NT2/D1 (cell line): Measurements from ENCODE around the gene CD58.
"Not testable (repeated sequence)": the region's sequence is repeated elsewhere in the genome, so short reads cannot be mapped to it uniquely, and the experiment has no call there.

Source experiments
- DNase-seq: peaks from one replicate; pipeline ENCODE4 v3.0.0-alpha.2; 2011; ENCODE audit warnings: low read depth, low spot score
- H3K27me3 ChIP-seq: 2 replicates; pipeline ENCODE4 v1.6.0; 2011; ENCODE audit warnings: mild to moderate bottlenecking; ENCODE audit not compliant: insufficient read length, insufficient read depth
- H3K36me3 ChIP-seq: 2 replicates; pipeline ENCODE4 v1.6.1; 2011; ENCODE audit warnings: mild to moderate bottlenecking, low read length, mixed read lengths; ENCODE audit not compliant: insufficient read depth, insufficient read length
- H3K4me1 ChIP-seq: 2 replicates; pipeline ENCODE4 v1.5.1; 2011; ENCODE audit not compliant: insufficient read depth, insufficient read length
- H3K4me3 ChIP-seq: 2 replicates; pipeline ENCODE4 v1.5.1; 2011; ENCODE audit warnings: low read depth; ENCODE audit not compliant: insufficient read length
- H3K9ac ChIP-seq: 2 replicates; pipeline ENCODE4 v1.6.0; 2011; ENCODE audit warnings: low read depth; ENCODE audit not compliant: insufficient read length
- H3K9me3 ChIP-seq: 2 replicates; pipeline ENCODE4 v1.5.1; 2011; ENCODE audit warnings: mild to moderate bottlenecking, low read length; ENCODE audit not compliant: insufficient read depth
- SUZ12 ChIP-seq: IDR thresholded peaks from 2 replicates; pipeline ENCODE4 v1.6.1; 2011; ENCODE audit not compliant: insufficient read length, insufficient read depth; ENCODE audit errors: extremely low read depth
- YY1 ChIP-seq: IDR thresholded peaks from 2 replicates; pipeline ENCODE4 v1.6.1; 2011; ENCODE audit not compliant: insufficient read length, insufficient read depth
- ZNF274 ChIP-seq: IDR thresholded peaks from 2 replicates; pipeline ENCODE4 v1.6.1; 2011; ENCODE audit warnings: mild to moderate bottlenecking, low read depth, low read length

CD58 gene

DNA sequence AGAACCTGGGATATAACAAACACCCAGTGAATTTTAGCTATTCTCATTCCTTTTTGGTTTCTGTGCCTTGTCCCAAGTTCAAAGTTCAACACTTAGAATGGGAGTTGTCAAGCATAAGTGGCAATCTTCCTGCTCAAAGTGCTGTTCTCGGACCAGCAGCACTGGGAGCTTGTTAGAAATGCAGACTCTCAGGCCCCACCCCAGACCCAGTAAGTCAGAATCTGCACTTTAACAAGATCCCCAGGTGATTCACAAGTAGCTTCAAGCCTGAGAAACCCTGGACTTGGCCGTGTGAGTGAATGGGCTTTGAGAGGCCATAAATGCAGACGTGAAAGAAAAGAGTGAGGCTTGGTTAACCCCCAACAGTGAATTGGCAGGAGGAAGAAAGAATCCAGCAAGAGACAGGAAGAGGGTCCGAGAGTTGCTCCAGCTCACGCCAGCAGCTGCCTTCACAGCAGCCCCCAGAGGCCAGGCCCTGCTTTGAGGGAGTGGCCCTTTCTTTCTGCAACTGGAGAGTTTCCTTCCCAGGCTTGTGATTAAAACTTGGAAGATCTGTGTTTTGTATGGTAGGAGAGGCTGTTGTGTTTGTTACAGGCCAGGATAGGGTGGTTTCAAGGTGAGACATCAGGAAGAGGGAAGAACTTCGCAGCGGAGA, 21.3 kb upstream of the CD58 start:
- not testable (repeated sequence) for DNase-seq, H3K27me3 ChIP-seq, H3K4me1 ChIP-seq, H3K9me3 ChIP-seq, H3K9ac ChIP-seq, H3K4me3 ChIP-seq
- peaks cover 13% of the 10 kb centered on the region for H3K36me3 ChIP-seq

DNA sequence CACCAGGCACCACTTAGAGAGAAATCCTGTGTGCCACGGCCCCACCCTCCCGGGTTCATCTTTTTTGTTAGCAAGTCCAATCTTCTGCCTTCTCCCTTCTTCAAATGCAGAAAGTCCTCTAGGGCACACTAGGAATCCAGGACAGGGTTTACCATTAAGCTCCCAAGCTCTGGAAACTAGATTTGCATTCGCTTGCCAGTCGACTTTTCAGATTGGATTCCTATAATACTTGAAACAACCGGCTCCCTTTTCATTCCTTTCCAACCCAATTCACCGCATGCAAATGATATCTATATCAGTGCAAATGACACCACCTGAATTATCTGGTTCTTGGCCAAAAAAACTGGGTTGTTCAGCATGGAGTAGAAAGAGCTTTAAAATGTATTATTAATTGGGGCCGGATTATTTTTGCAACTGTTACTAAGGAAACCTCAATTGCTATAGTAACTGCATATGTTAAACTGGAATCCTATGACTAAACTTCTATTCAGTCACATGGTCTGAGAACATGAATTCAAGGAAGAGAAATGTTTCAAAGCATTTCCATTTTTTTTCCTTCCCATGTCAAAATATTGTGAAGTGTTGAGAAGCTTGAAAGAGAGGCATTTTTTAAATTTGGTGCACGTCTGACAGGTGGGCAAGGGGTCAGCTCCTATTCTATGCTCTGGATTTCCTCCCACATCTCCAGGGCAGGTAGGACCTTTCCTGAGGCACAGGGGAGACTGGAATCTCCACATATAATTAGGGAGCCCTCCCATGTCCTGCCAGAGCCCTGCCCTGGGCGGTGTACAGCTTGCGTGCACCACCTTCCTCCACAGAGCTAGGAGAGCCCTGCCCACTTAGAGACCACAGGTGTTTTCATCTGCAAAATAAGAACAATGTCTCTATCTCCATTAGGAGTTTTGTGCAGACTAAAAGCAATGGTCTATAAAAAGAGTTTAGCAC, 20.5 kb upstream of the CD58 start:
- H3K27me3 ChIP-seq, H3K9ac ChIP-seq, H3K4me3 ChIP-seq, H3K4me1 ChIP-seq, DNase-seq, H3K9me3 ChIP-seq: not testable (repeated sequence)
- H3K36me3 ChIP-seq: peaks cover 13% of the 10 kb centered on the region

DNA sequence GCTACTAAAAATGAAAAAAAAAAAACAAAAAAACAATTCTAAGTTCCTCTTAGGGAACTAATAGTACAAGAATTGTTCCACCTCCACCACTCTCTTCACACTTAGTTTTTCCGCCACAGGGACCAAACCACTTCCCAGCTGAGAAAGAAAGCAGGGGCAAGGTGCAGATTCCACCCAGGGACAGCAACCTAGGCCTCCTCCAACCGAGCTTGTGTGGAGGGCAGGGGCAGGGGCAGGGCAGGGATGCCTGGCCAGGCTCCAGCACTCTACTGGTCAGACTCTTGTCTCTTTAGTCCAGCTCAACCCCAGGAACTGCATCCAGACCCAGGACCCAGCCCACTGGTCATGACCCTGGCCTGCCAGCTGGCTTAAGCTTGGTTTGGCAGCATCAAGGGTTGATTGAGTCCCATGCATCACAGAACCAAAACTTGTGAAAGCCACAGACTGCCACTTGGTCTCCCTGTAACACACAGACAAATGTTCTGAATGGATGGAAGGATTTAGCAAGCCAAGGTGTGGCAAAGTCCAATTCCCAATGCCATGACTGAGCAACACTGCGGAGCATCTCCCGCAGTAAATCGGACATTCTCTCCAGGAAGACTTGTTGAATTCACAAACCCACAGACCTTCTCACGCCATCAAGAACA, 19.7 kb upstream of the CD58 start:
- not testable (repeated sequence) for DNase-seq, H3K9me3 ChIP-seq, H3K4me1 ChIP-seq, H3K27me3 ChIP-seq, H3K4me3 ChIP-seq, H3K9ac ChIP-seq
- H3K36me3 ChIP-seq: peaks cover 13% of the 10 kb centered on the region

DNA sequence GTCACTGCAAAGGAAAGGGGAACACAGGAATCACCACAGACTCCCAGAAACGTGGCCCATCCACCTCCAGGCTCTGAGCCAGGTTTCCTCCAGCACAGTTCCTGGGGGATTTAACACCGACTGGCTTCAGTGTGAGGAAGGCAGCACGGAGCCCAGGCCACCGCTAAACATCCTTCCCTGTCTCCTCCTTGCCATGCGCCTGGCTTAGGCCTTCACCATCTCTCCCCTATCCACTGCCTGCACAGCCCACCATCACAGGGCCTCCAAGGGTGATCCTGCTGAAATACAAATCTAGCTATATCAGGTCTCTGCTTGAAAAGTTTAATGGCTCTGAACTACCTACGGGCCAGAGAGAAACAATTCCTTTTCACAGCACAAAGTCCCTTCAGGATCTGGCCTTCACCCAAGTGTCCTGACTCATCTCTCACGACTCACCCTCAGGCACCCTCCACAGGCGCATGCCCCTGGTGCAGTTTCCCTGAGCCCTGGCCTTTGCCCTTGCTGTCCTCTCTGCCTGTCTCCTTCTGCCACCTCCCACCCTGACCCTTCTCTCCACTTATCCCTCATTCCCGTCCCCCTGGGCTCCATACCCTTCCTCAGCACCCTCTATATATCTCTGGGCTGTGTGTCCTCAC, 18.4 kb upstream of the CD58 start:
- H3K9ac ChIP-seq, DNase-seq, H3K9me3 ChIP-seq, H3K4me3 ChIP-seq, H3K27me3 ChIP-seq, H3K4me1 ChIP-seq: not testable (repeated sequence)
- H3K36me3 ChIP-seq: peaks cover 23% of the 10 kb centered on the region

DNA sequence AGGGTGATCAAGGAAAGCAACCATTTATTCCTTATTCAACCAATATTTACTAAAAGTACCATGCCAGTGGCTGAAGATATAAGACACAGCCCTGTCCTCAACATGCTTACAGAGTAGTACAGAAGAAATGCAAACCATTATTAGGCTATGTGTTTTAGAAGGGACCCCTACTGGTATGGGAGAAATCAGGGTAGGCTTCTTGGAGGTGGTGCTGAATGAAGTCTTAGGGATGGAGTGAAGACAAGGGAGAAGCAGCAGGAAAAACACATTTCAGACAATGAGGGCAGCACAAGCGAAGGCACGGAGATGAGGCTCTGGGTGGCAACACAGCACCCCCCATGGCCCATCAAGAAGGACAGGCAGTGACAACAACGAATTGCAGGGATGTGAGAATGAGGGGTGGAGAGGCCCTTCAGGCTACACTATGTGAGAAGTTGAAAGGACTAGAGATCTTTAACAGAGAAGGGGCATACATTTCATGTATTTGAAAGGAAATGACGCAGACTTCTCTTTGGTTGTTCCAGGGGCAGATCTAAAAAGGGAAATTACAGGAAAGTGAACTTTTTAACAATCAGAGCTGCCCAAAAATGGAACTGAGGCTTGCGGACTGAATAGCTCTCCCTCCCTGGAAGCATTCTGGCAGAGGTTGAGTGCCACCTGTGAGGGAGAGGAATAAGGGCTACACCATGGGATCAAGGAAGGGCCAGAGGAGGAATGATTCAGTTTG, 16.8 kb upstream of the CD58 start:
- H3K27me3 ChIP-seq: no peaks in the 10 kb centered on the region
- peaks cover 3% of the 10 kb centered on the region for H3K4me1 ChIP-seq
- no peak overlapping the region for H3K4me3 ChIP-seq
- no peak overlapping the region for H3K9ac ChIP-seq
- no peaks in the 10 kb centered on the region for H3K9me3 ChIP-seq
- DNase-seq: no peak
- TF ChIP-seq YY1 (no peak), ZNF274 (no peak), SUZ12 (no peak)
- H3K36me3 ChIP-seq: peaks cover 28% of the 10 kb centered on the region

DNA sequence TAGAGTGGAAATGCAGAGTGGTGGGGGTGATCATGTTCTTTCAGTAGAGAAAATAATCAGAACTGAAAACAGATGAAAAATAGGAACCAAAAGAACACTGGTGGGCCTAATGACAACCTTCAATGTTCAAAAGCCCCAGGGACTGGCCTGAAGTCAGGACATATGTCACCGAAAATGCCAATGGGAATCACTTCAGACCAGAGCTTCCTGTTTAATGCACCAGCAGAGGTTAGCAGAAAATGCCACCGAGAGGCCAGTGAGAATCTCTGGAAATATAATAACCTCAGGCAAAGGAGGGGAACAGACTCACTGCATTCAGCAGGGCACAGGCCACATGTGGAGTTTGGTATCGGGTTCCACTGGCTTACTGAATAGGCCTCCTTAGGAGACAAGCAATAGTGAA, 15.9 kb upstream of the CD58 start:
- Histone ChIP-seq H3K27me3 (no peaks in the 10 kb centered on the region), H3K4me3 (no peak overlapping the region), H3K36me3 (peaks cover 28% of the 10 kb centered on the region), H3K9me3 (no peaks in the 10 kb centered on the region), H3K9ac (no peak overlapping the region), H3K4me1 (peaks cover 3% of the 10 kb centered on the region)
- no peak for DNase-seq
- no peak for TF ChIP-seq SUZ12
- TF ChIP-seq YY1: no peak
- TF ChIP-seq ZNF274: no peak

DNA sequence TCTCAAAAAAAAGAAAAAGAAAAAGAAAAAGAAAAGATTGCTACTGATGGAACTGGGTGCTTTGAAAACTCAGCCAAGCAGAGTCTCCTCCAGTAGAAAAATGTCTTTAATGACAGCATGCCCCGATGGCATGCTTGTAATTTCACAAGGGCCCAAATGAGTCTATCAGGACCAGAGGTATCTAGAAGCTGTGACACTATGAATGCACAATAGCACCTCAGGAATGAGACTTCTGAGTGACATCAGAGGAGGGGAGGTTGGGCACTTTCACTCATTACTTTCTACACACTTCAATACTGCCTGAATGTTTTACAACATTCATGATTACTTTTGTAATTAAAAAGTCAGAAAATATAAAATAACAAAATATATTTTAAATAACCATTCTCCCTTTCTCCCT, 15.1 kb upstream of the CD58 start:
- no peak for DNase-seq
- H3K4me1 ChIP-seq: peaks cover 3% of the 10 kb centered on the region
- H3K4me3 ChIP-seq: no peak overlapping the region
- H3K9ac ChIP-seq: no peak overlapping the region
- H3K36me3 ChIP-seq: peaks cover 28% of the 10 kb centered on the region
- TF ChIP-seq YY1: no peak
- no peak for TF ChIP-seq ZNF274
- TF ChIP-seq SUZ12: no peak
- H3K27me3 ChIP-seq: no peaks in the 10 kb centered on the region
- H3K9me3 ChIP-seq: no peaks in the 10 kb centered on the region
